ENCODE results near the gene SBNO2. TPM values are rescaled to one million over a fixed set of nuclear protein-coding genes. Genes with fewer than 3 reads are reported as not detected.

SBNO2 gene
- total and polyA plus RNA-seq, 2 donors (not counting 3 experiments of a cell fraction or from before 2014, with no cell fraction given): 31.4 to 65.7 TPM

GRCh38 chr19:1122972-1123363, 51.1 kb downstream of the SBNO2 start:
- peaks cover 23 to 60% of the 10 kb centered on the region in 2 experiments for H3K36me3 ChIP-seq (ENCODE audit: control insufficient read depth in 2 of 2, extremely low read depth in 1 of 2, insufficient read depth in 2 of 2, low read length in 2 of 2)
- intact Hi-C loops (cut with micrococcal nuclease): loop anchor here (1.0 to 2.0 kb wide), 2 partner anchors 10 to 52 kb away; partner anchors contain the start of gene SBNO2
- H3K4me1 ChIP-seq (ENCODE audit: control insufficient read depth, extremely low read depth, insufficient read depth, low read length): peaks cover 15% of the 10 kb centered on the region
- H3K9ac ChIP-seq (replicated peaks; ENCODE audit: extremely low read depth, insufficient read depth, low read length): no peak overlapping the region
- H3K9me1 ChIP-seq (replicated peaks; ENCODE audit: control insufficient read depth, extremely low read depth, insufficient read depth, low read length): no peaks in the 10 kb centered on the region
- peaks cover 23% of the 10 kb centered on the region for H3K79me2 ChIP-seq (ENCODE audit: control insufficient read depth, insufficient read depth, low read length)
- POLR2A ChIA-PET: interaction anchor here (0.8 kb wide), 1 partner anchor 10 kb away, joined by 3 read pairs; no protein-coding TSS in a partner anchor
- TF ChIP-seq FOS (IDR thresholded peaks at IDR 0.05; ENCODE audit: borderline replicate concordance, insufficient read depth, low read length) (no peak), POLR2AphosphoS5 (IDR thresholded peaks at IDR 0.05; ENCODE audit: insufficient read depth, low read depth, low read length) (no peak), POLR2A (IDR thresholded peaks at IDR 0.05; ENCODE audit: low read depth, low read length) (no peak), JUN (IDR thresholded peaks at IDR 0.05; ENCODE audit: borderline replicate concordance, insufficient read depth, insufficient read length, low read depth) (no peak), MAX (IDR thresholded peaks at IDR 0.05; ENCODE audit: insufficient read depth, insufficient read length) (no peak), MYC (IDR thresholded peaks at IDR 0.05; ENCODE audit: low read depth, low read length) (no peak), CTCF (IDR thresholded peaks at IDR 0.05; ENCODE audit: extremely low read depth in 1 of 2, insufficient read depth in 1 of 2, low read depth in 1 of 2, low read length in 2 of 2) (no peak), GATA2 (IDR thresholded peaks at IDR 0.05; ENCODE audit: insufficient read depth, insufficient read length, low read depth, low read length) (no peak), EZH2 (IDR thresholded peaks at IDR 0.05; ENCODE audit: borderline replicate concordance, low read depth, low read length, severe bottlenecking) (no peak)
- H3K27me3 ChIP-seq (ENCODE audit: control insufficient read depth in 2 of 2, insufficient read depth in 2 of 2, low read length in 2 of 2): no peaks in the 10 kb centered on the region
- DNase-seq (ENCODE audit: low read depth, low spot score) (peak; percentile 69), FAIRE-seq (peak; percentile 79)
- BruUV-seq (replicated peaks): no TSS peak
- dilution Hi-C loops (cut with MboI; ENCODE audit: extremely low pct_ligation_motif_present, low sequenced_read_pairs): no loop called here
- no peak overlapping the region for H3K4me2 ChIP-seq (ENCODE audit: insufficient read depth, low read length)
- no peaks in the 10 kb centered on the region for H3K9me3 ChIP-seq (replicated peaks; ENCODE audit: control insufficient read depth, insufficient read depth, low read length)
- H4K20me1 ChIP-seq (replicated peaks; ENCODE audit: control insufficient read depth, extremely low read depth, insufficient read depth, low read length): no peaks in the 10 kb centered on the region
- no peak overlapping the region for H3K27ac ChIP-seq (ENCODE audit: insufficient read depth, low read depth, low read length)
- H3K4me3 ChIP-seq (replicated peaks in 1 of 3; ENCODE audit: insufficient read depth in 1 of 3, low read depth in 1 of 3, low read length in 3 of 3): no peak overlapping the region
- CTCF ChIA-PET: interaction anchor here (2.2 kb wide), 1 partner anchor 10 kb away, joined by 15 read pairs; no protein-coding TSS in a partner anchor
- H2AFZ ChIP-seq (ENCODE audit: low read depth, low read length): no peak overlapping the region

Data from endothelial cell of umbilical vein (primary cell).